ENCODE results near the gene CGB1. TPM values are rescaled to one million over a fixed set of nuclear protein-coding genes. Genes with fewer than 3 reads are reported as not detected.

Gene CGB1
- total RNA-seq, 1 experiment from 2014 or later: not detected

DNA sequence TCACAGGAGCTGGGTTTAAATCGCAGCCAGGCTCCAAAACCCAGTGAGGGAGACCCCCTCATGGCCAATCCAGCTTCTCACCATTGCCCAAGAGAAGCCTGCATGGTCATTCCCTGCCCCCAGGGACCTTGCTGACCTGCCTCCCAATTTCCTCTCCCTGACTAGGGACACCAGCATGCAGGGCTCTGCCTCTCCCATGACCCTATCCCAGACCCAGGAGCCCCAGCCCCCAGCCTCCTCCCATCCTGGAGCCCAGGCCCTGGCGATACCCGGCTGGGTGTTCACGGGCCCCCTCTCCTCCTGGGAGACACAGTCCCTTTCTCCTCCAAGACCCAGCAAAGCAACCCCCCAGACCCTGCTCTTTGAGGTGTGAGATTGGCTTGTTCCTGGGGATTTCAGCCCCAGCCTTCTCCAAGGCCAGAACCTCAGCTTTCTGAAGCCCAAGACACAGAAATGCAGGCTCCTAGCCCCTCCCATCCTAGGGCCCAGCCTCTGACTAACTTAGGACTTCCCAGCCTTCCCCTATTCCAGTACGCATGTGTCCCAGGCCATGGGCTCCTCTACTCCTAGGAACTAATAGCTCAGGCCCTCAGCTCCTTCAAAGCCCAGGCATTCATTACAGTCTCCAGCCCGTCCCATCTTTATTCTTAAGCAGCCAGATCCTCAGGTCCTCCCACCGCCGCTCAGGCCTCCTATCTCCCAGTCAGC is 44.7 kb downstream of the CGB1 start:
- Histone ChIP-seq H2BK120ac (ENCODE audit: low read depth, low read length, poor library complexity, severe bottlenecking) (no peak overlapping the region), H4K8ac (replicated peaks; ENCODE audit: insufficient read length, low read depth, low read length) (no peak overlapping the region), H3K4me1 (ENCODE audit: insufficient read depth, low read length) (no peaks in the 10 kb centered on the region; the same call in 1 of the 2 replicates), H3K14ac (ENCODE audit: insufficient read depth, low read length) (no peak overlapping the region; the same call in 1 of the 2 replicates), H3K4ac (ENCODE audit: low read depth, low read length) (no peak overlapping the region), H2BK15ac (ENCODE audit: low read depth, low read length) (no peak overlapping the region), H4K5ac (ENCODE audit: insufficient read length, low read depth, low read length) (no peak overlapping the region), H3K4me2 (ENCODE audit: insufficient read depth, insufficient read length, low read length) (peak overlapping the region; percentile 80), H3K18ac (ENCODE audit: insufficient read length, low read depth, low read length) (no peak overlapping the region), H3K56ac (ENCODE audit: insufficient read length, low read depth, low read length) (no peak overlapping the region), H4K91ac (ENCODE audit: insufficient read length, low read depth, low read length) (no peak overlapping the region), H3K9me3 (ENCODE audit: control insufficient read depth, low read depth, low read length) (no peaks in the 10 kb centered on the region), H2BK20ac (ENCODE audit: low read depth, low read length, poor library complexity, severe bottlenecking) (no peak overlapping the region), H3K27ac (ENCODE audit: insufficient read length, low read depth, low read length) (no peak overlapping the region), H2BK5ac (ENCODE audit: insufficient read length, low read length) (no peak overlapping the region), H4K20me1 (ENCODE audit: control insufficient read depth, insufficient read depth, insufficient read length) (no peaks in the 10 kb centered on the region), H2AK5ac (ENCODE audit: insufficient read length, low read length) (no peak overlapping the region), H3K9ac (ENCODE audit: extremely low read depth, insufficient read length, low read length) (peak overlapping the region; percentile 69), H3K79me1 (ENCODE audit: insufficient read depth, low read depth, low read length, poor library complexity, severe bottlenecking) (no peaks in the 10 kb centered on the region), H3K23ac (ENCODE audit: insufficient read length, low read depth, low read length) (no peak overlapping the region), H2AFZ (ENCODE audit: low read length) (no peak overlapping the region), H3T11ph (ENCODE audit: low read length) (no peak overlapping the region), H3K79me2 (ENCODE audit: insufficient read depth, low read length) (peaks cover 9% of the 10 kb centered on the region; the same call in 1 of the 2 replicates), H2BK12ac (ENCODE audit: insufficient read length, low read depth, low read length) (no peak overlapping the region), H3K27me3 (ENCODE audit: insufficient read depth, low read length) (no peaks in the 10 kb centered on the region), H3K23me2 (ENCODE audit: insufficient read length, low read depth, low read length, poor library complexity, severe bottlenecking) (peaks cover 8% of the 10 kb centered on the region)
- Mint-ChIP-seq H3K4me1 (peaks cover 30 to 35% of the 10 kb centered on the region in 2 experiments), H3K4me3 (peak overlapping the region; percentile 93 to 95), H3K27me3 (ENCODE audit: low read depth) (no peaks in the 10 kb centered on the region), H3K9me3 (no peaks in the 10 kb centered on the region), H3K36me3 (ENCODE audit: insufficient read depth in 1 of 3, low read depth in 3 of 3) (peaks cover 17 to 36% (median 35%) of the 10 kb centered on the region in 3 experiments), H3K27ac (peak overlapping the region; percentile 5 to 98 (median 73))
- no CpG with 5 or more reads among the region's 8 CpGs for WGBS (ENCODE audit: extremely low coverage, insufficient read length, low lambda C conversion rate)
- DNase-seq: peak; percentile 51
- TF ChIP-seq, protein P1, sequence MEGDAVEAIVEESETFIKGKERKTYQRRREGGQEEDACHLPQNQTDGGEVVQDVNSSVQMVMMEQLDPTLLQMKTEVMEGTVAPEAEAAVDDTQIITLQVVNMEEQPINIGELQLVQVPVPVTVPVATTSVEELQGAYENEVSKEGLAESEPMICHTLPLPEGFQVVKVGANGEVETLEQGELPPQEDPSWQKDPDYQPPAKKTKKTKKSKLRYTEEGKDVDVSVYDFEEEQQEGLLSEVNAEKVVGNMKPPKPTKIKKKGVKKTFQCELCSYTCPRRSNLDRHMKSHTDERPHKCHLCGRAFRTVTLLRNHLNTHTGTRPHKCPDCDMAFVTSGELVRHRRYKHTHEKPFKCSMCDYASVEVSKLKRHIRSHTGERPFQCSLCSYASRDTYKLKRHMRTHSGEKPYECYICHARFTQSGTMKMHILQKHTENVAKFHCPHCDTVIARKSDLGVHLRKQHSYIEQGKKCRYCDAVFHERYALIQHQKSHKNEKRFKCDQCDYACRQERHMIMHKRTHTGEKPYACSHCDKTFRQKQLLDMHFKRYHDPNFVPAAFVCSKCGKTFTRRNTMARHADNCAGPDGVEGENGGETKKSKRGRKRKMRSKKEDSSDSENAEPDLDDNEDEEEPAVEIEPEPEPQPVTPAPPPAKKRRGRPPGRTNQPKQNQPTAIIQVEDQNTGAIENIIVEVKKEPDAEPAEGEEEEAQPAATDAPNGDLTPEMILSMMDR (conservative IDR thresholded peaks at IDR 0.05): no peak

Measured in H9 (cell line).